Measurements from ENCODE around the gene PCNT. TPM values are rescaled to one million over a fixed set of nuclear protein-coding genes. Genes with fewer than 3 reads are reported as not detected.

Gene PCNT
- total and polyA plus RNA-seq, 2 donors (not counting 1 experiment from before 2014, with no cell fraction given) = 20.3 to 58.1 TPM

DNA sequence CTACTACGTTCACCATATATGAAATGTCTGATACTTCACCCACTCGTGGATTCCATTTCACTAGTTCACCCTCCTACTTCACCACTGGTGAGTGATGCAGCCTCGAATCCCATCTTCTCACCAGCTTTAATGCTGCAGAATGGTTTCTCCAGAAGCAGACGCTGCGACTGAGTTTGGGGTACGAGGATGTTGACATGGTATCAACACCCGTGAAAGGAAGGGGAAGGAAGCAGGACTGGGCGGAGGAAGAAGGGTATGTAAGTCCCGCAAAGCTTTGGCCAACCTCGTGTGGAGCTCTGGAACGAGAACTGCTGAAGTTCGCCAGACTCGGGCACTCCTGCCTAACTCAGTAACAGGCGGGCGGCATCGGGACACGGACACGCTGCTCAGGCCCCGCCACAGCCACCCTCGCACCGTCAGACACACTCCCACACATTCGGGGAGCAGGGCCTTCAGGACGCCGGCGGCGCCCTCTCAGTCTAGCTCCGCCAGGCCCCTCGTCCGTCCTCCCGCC lies 133.9 kb downstream of the PCNT start:
- Histone ChIP-seq H3K4me3 (ENCODE audit: control extremely low read depth in 1 of 5, extremely low read depth in 1 of 5, insufficient read depth in 1 of 5, low read depth in 2 of 5, low read length in 4 of 5) (peak overlapping the region; percentile 49 to 95 (median 90)), H3K4me1 (ENCODE audit: control insufficient read depth in 2 of 2, insufficient read depth in 2 of 2, low read length in 2 of 2) (peaks cover 16 to 23% of the 10 kb centered on the region in 2 donors), H3K4me2 (replicated peaks; ENCODE audit: low read depth, low read length, poor library complexity, severe bottlenecking) (peak overlapping the region; percentile 95), H3K27me3 (replicated peaks in 1 of 4; ENCODE audit: control extremely low read depth in 1 of 4, control insufficient read depth in 3 of 4, insufficient read depth in 4 of 4, low read length in 3 of 4) (no peaks in the 10 kb centered on the region), H3K27ac (ENCODE audit: low read length in 2 of 2) (peak overlapping the region; percentile 79 to 89), H2AFZ (ENCODE audit: insufficient read depth, low read depth, low read length, poor library complexity, severe bottlenecking) (peak overlapping the region; percentile 97), H3K9me3 (ENCODE audit: control extremely low read depth in 1 of 3, control insufficient read depth in 2 of 3, insufficient read depth in 1 of 3, low read length in 2 of 3) (no peaks in the 10 kb centered on the region), H4K20me1 (ENCODE audit: control insufficient read depth, insufficient read depth, low read length, poor library complexity, severe bottlenecking) (peaks cover 5% of the 10 kb centered on the region), H3K36me3 (replicated peaks in 1 of 2; ENCODE audit: control extremely low read depth in 1 of 2, control insufficient read depth in 1 of 2, extremely low read depth in 1 of 2, insufficient read depth in 2 of 2, low read length in 1 of 2) (peaks cover 1 to 7% of the 10 kb centered on the region in 2 experiments), H3K9ac (ENCODE audit: low read length) (peak overlapping the region; percentile 93), H3K79me2 (ENCODE audit: control insufficient read depth, insufficient read depth, low read length) (peaks cover 62% of the 10 kb centered on the region)
- H3K9me3 Mint-ChIP-seq (ENCODE audit: insufficient read depth) = no peaks in the 10 kb centered on the region
- under 1% methylated on average over 29 of the region's 30 CpGs for WGBS (ENCODE audit: insufficient coverage)
- peak overlapping the region; percentile 88 for H3K4me3 Mint-ChIP-seq
- CTCF ChIA-PET = interaction anchor here (0.6 kb wide), 1 partner anchor 10 kb away, joined by 4 read pairs; no protein-coding TSS in a partner anchor
- peak overlapping the region; percentile 88 for H3K27ac Mint-ChIP-seq
- DNase-seq = no peak
- no peak for TF ChIP-seq EZH2 (IDR thresholded peaks at IDR 0.05; ENCODE audit: borderline replicate concordance, insufficient read depth, low read depth, low read length, poor library complexity, severe bottlenecking)
- TF ChIP-seq, protein P1, sequence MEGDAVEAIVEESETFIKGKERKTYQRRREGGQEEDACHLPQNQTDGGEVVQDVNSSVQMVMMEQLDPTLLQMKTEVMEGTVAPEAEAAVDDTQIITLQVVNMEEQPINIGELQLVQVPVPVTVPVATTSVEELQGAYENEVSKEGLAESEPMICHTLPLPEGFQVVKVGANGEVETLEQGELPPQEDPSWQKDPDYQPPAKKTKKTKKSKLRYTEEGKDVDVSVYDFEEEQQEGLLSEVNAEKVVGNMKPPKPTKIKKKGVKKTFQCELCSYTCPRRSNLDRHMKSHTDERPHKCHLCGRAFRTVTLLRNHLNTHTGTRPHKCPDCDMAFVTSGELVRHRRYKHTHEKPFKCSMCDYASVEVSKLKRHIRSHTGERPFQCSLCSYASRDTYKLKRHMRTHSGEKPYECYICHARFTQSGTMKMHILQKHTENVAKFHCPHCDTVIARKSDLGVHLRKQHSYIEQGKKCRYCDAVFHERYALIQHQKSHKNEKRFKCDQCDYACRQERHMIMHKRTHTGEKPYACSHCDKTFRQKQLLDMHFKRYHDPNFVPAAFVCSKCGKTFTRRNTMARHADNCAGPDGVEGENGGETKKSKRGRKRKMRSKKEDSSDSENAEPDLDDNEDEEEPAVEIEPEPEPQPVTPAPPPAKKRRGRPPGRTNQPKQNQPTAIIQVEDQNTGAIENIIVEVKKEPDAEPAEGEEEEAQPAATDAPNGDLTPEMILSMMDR (IDR thresholded peaks at IDR 0.05) = no peak
- POLR2A ChIA-PET = no interaction called here
- H3K4me1 Mint-ChIP-seq = peaks cover 28% of the 10 kb centered on the region
- no peaks in the 10 kb centered on the region for H3K27me3 Mint-ChIP-seq
- ATAC-seq (ENCODE audit: low read depth) = peak; percentile 3
- intact Hi-C loops (cut with micrococcal nuclease) = loop anchor here (1.0 kb wide), 3 partner anchors 134 to 229 kb away; partner anchors contain the start of genes PCNT and YBEY

Measured in B cell (primary cell).